ENCODE results near the gene SPPL3. TPM values are rescaled to one million over a fixed set of nuclear protein-coding genes. Genes with fewer than 3 reads are reported as not detected.
"Not testable (repeated sequence)": the region's sequence is repeated elsewhere in the genome, so short reads cannot be mapped to it uniquely, and the experiment has no call there.

The SPPL3 gene
- total RNA-seq, 1 donor: 10.9 TPM

GRCh38 chr12:120795441-120796178, 108.5 kb downstream of the SPPL3 start:
- no peaks in the 10 kb centered on the region for H3K4me1 ChIP-seq (ENCODE audit: insufficient read depth, low read length)
- no peaks in the 10 kb centered on the region for H3K9me3 ChIP-seq (ENCODE audit: low read depth, low read length)

GRCh38 chr12:120793357-120793756, 110.8 kb downstream of the SPPL3 start:
- Histone ChIP-seq H2AFZ (ENCODE audit: low read length) (no peak overlapping the region), H3K4me1 (ENCODE audit: insufficient read depth, low read length) (no peaks in the 10 kb centered on the region), H3K27me3 (ENCODE audit: insufficient read depth, low read length) (no peaks in the 10 kb centered on the region), H3K79me2 (ENCODE audit: insufficient read depth, low read length) (peaks cover 2% of the 10 kb centered on the region), H4K20me1 (ENCODE audit: insufficient read depth, low read length) (peaks cover 7% of the 10 kb centered on the region), H3K27ac (ENCODE audit: low read depth, low read length) (no peak overlapping the region), H3K9me3 (ENCODE audit: low read depth, low read length) (no peaks in the 10 kb centered on the region), H3K4me3 (ENCODE audit: insufficient read depth, low read length) (no peak overlapping the region), H3K4me2 (ENCODE audit: insufficient read depth, low read length) (no peak overlapping the region), H3K36me3 (ENCODE audit: insufficient read depth, low read length) (no peaks in the 10 kb centered on the region)
- no peak for DNase-seq (ENCODE audit: insufficient read length, low spot score, missing footprints)
- TF ChIP-seq, protein P1, sequence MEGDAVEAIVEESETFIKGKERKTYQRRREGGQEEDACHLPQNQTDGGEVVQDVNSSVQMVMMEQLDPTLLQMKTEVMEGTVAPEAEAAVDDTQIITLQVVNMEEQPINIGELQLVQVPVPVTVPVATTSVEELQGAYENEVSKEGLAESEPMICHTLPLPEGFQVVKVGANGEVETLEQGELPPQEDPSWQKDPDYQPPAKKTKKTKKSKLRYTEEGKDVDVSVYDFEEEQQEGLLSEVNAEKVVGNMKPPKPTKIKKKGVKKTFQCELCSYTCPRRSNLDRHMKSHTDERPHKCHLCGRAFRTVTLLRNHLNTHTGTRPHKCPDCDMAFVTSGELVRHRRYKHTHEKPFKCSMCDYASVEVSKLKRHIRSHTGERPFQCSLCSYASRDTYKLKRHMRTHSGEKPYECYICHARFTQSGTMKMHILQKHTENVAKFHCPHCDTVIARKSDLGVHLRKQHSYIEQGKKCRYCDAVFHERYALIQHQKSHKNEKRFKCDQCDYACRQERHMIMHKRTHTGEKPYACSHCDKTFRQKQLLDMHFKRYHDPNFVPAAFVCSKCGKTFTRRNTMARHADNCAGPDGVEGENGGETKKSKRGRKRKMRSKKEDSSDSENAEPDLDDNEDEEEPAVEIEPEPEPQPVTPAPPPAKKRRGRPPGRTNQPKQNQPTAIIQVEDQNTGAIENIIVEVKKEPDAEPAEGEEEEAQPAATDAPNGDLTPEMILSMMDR (IDR thresholded peaks at IDR 0.05; ENCODE audit: extremely low read depth, low read depth, low read length): no peak

More at GRCh38 chr12:120795441-120796178, 108.5 kb downstream of the SPPL3 start:
- H3K27me3 ChIP-seq (ENCODE audit: insufficient read depth, low read length): no peaks in the 10 kb centered on the region
- H3K79me2 ChIP-seq (ENCODE audit: insufficient read depth, low read length): peaks cover 2% of the 10 kb centered on the region
- no peak for DNase-seq (ENCODE audit: insufficient read length, low spot score, missing footprints)
- no peak overlapping the region for H3K27ac ChIP-seq (ENCODE audit: low read depth, low read length)
- H3K36me3 ChIP-seq (ENCODE audit: insufficient read depth, low read length): no peaks in the 10 kb centered on the region
- no peak overlapping the region for H2AFZ ChIP-seq (ENCODE audit: low read length)
- no peak overlapping the region for H3K4me2 ChIP-seq (ENCODE audit: insufficient read depth, low read length)
- peaks cover 7% of the 10 kb centered on the region for H4K20me1 ChIP-seq (ENCODE audit: insufficient read depth, low read length)
- TF ChIP-seq, protein P1 (IDR thresholded peaks at IDR 0.05; ENCODE audit: extremely low read depth, low read depth, low read length): no peak
- no peak overlapping the region for H3K4me3 ChIP-seq (ENCODE audit: insufficient read depth, low read length)

DNA sequence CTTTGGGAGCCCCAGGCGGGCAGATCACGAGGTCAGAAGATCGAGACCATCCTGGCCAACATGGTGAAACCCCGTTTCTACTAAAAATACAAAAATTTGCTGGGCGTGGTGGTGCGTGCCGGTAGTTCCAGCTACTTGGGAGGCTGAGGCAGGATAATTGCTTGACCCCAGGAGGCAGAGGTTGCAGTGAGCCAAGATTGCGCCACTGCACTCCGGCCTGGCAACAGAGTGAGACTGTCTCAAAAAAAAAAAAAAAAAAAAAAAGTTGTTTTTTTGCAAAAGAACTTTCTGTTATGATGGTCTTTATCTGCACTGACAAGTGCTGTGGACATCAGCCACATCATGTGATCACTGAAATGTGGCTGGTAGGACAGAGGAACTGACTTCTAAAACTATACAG, 111.7 kb downstream of the SPPL3 start:
- not testable (repeated sequence) for H3K4me3 ChIP-seq (ENCODE audit: insufficient read depth, low read length); H2AFZ ChIP-seq (ENCODE audit: low read length); H3K36me3 ChIP-seq (ENCODE audit: insufficient read depth, low read length); DNase-seq (ENCODE audit: insufficient read length, low spot score, missing footprints); H3K4me2 ChIP-seq (ENCODE audit: insufficient read depth, low read length); H4K20me1 ChIP-seq (ENCODE audit: insufficient read depth, low read length); H3K9me3 ChIP-seq (ENCODE audit: low read depth, low read length); H3K4me1 ChIP-seq (ENCODE audit: insufficient read depth, low read length); H3K27me3 ChIP-seq (ENCODE audit: insufficient read depth, low read length); H3K27ac ChIP-seq (ENCODE audit: low read depth, low read length); H3K79me2 ChIP-seq (ENCODE audit: insufficient read depth, low read length)

- no peaks in the 10 kb centered on the region for H3K4me1 ChIP-seq (ENCODE audit: insufficient read depth, low read length)
- no peaks in the 10 kb centered on the region for H3K36me3 ChIP-seq (ENCODE audit: insufficient read depth, low read length)
- H3K27ac ChIP-seq (ENCODE audit: low read depth, low read length): no peak overlapping the region
- H3K79me2 ChIP-seq (ENCODE audit: insufficient read depth, low read length): peaks cover 2% of the 10 kb centered on the region
- no peak overlapping the region for H2AFZ ChIP-seq (ENCODE audit: low read length)
- no peaks in the 10 kb centered on the region for H3K9me3 ChIP-seq (ENCODE audit: low read depth, low read length)
- H3K4me2 ChIP-seq (ENCODE audit: insufficient read depth, low read length): no peak overlapping the region
- H4K20me1 ChIP-seq (ENCODE audit: insufficient read depth, low read length): peaks cover 7% of the 10 kb centered on the region
- H3K27me3 ChIP-seq (ENCODE audit: insufficient read depth, low read length): no peaks in the 10 kb centered on the region
- H3K4me3 ChIP-seq (ENCODE audit: insufficient read depth, low read length): no peak overlapping the region
- TF ChIP-seq, protein P1 (IDR thresholded peaks at IDR 0.05; ENCODE audit: extremely low read depth, low read depth, low read length): no peak
- DNase-seq (ENCODE audit: insufficient read length, low spot score, missing footprints): no peak
Observed at GRCh38 chr12:120791669-120792176, 112.4 kb downstream of the SPPL3 start.

Data from osteoblast (primary cell).